ENCODE data around the gene HINT2.

GRCh38 chr9:35862328-35862727, 47.5 kb upstream of the HINT2 start:
- TF ChIP-seq CTCF (IDR thresholded peaks at IDR 0.05) (no peak), EP300 (IDR thresholded peaks at IDR 0.05) (no peak)
